Measurements from ENCODE around the gene VMP1.

- no peak for TF ChIP-seq POLR2A (IDR thresholded peaks at IDR 0.05; ENCODE audit: low read length)
- no peak for TF ChIP-seq GATA1 (IDR thresholded peaks at IDR 0.05; ENCODE audit: low read depth, low read length)
Observed at GRCh38 chr17:59671386-59671785, 36.1 kb upstream of the VMP1 start.

Data from erythroblast (primary cell).